Gastrocnemius medialis (tissue), 4 donors: Measurements from ENCODE around the gene PPP1R26. TPM values are rescaled to one million over a fixed set of nuclear protein-coding genes. Genes with fewer than 3 reads are reported as not detected.
"Not testable (repeated sequence)": the region's sequence is repeated elsewhere in the genome, so short reads cannot be mapped to it uniquely, and the experiment has no call there.

Source experiments
- ATAC-seq, 2 donors: fragments of 150-250 bp; one replicate each; pipeline ENCODE4 v1.9.1; 2016
- DNase-seq, 2 donors: peaks; one replicate each; pipeline ENCODE4 v3.0.0-alpha.2; 2019
- H3K27ac ChIP-seq, 4 donors: fragments of 200-600 bp; sonication (generic); 1 replicate in 1 of 4; 2 replicates in 3 of 4; pipeline ENCODE4 v1.5.1; 2016 to 2018; ENCODE audit warnings: mild to moderate bottlenecking in 2 of 4, moderate library complexity in 1 of 4
- H3K27me3 ChIP-seq, 3 donors: fragments of 200-600 bp; sonication (generic) in 2 of 3; 1 replicate in 1 of 3; 2 replicates in 2 of 3; pipeline versions ENCODE4 v1.5.1 to v1.6.0; 2016 to 2019; ENCODE audit warnings: mild to moderate bottlenecking in 1 of 3, moderate library complexity in 1 of 3
- H3K36me3 ChIP-seq, 2 donors: fragments of 200-600 bp; sonication (generic) in 1 of 2; one replicate each; pipeline ENCODE4 v1.5.1; 2017 to 2018
- H3K4me1 ChIP-seq, 2 donors: fragments of 200-600 bp; sonication (generic) in 1 of 2; one replicate each; pipeline ENCODE4 v1.5.1; 2016 to 2017; ENCODE audit warnings: mild to moderate bottlenecking in 2 of 2
- H3K4me3 ChIP-seq, 4 donors: fragments of 200-600 bp; sonication (generic) in 3 of 4; 1 replicate in 1 of 4; 2 replicates in 3 of 4; pipeline ENCODE4 v1.5.1; 2016 to 2019; ENCODE audit warnings: mild to moderate bottlenecking in 2 of 4
- H3K9me3 ChIP-seq, 3 donors: fragments of 200-600 bp; sonication (generic) in 2 of 3; 1 replicate in 1 of 3; 2 replicates in 2 of 3; pipeline ENCODE4 v1.5.1; 2016 to 2019
- CTCF ChIP-seq, 5 experiments: fragments of 450-650 bp in 3 of 5; fragments of 200-600 bp in 2 of 5; sonication (generic) in 2 of 5; IDR thresholded peaks in 4 of 5; conservative IDR thresholded peaks in 1 of 5; 1 replicate in 4 of 5; 2 replicates in 1 of 5; pipeline ENCODE4 v1.5.1; 2016 to 2019; ENCODE audit warnings: antibody characterized with exemption in 5 of 5, mild to moderate bottlenecking in 3 of 5, moderate library complexity in 3 of 5
- POLR2A ChIP-seq, 2 donors: fragments of 450-650 bp; IDR thresholded peaks; one replicate each; pipeline ENCODE4 v1.6.1; 2017; ENCODE audit warnings: antibody characterized with exemption in 2 of 2, mild to moderate bottlenecking in 2 of 2, moderate library complexity in 2 of 2
- in situ Hi-C, 4 donors: fragments of 200-750 bp; cut with MboI; loops; one replicate each; pipeline versions ENCODE4 v1.15.0 to v1.8.0; 2017; ENCODE audit warnings: low sequenced_read_pairs in 4 of 4
- intact Hi-C: fragments of 100-400 bp; cut with DNase I; formaldehyde crosslinking; loops from one replicate; pipeline ENCODE4 v1.15.1; 2023; ENCODE audit warnings: low total_unique reads
- total RNA-seq, 4 donors: library from RNA; depleted of rRNA; stranded (reverse); fragments of >200 nt; gene quantifications; one replicate each; pipeline versions ENCODE4 v1.1.0 to v1.2.3, GENCODE V29; 2016

Gene PPP1R26
- total RNA-seq, 4 donors from 2014 or later, result 2.6 to 7.1 (median 5.1) TPM

DNA sequence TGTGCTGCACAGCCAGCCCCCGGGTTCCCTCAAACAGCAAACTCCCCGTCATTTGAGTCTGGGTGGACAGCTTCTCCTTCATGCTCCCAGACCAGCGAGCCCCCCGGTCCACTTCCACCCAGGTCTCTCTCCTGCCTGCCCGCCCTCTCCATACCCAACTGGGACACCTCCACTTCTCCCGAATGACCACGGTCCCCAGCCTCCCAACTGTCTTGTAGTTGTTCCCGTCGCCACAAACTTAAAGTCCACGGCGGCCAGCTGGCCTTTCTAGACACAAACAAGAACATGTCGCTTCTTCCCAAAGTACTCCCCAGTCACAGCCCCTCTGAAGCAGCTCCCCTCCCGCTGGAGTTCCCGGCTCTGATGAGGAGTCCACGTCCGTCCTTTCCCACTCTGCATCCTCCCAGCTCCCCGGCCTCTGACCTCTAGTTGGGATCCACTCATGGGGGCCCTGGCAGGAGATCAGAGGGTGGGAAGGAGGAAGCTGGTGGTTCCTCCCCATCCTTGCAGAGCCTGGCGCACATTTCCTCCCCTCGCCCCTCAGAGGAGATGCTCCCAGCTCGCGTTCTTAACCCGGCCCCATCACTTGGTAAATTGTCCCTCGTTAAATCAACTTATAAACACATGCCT, 24.1 kb upstream of the PPP1R26 start:
- H3K27ac ChIP-seq, result no peak overlapping the region
- in situ Hi-C loops (no loop called here), intact Hi-C loops (no loop called here)
- no peaks in the 10 kb centered on the region for H3K9me3 ChIP-seq
- H3K4me3 ChIP-seq, result no peak overlapping the region
- TF ChIP-seq POLR2A (IDR thresholded peaks at IDR 0.05) (no peak), CTCF (IDR thresholded peaks at IDR 0.05 in 4 of 5, conservative IDR thresholded peaks at IDR 0.05 in 1 of 5) (no peak)
- no peaks in the 10 kb centered on the region for H3K36me3 ChIP-seq
- ATAC-seq (no peak), DNase-seq (no peak)
- H3K4me1 ChIP-seq, result no peaks in the 10 kb centered on the region
- H3K27me3 ChIP-seq, result peaks cover 6 to 26% (median 19%) of the 10 kb centered on the region in 3 donors

- H3K27me3 ChIP-seq, result peaks cover 6 to 30% (median 23%) of the 10 kb centered on the region in 3 donors
- in situ Hi-C loops, result no loop called here
These were observed 23.0 kb upstream of the PPP1R26 start for GRCh38 chr9:135456436-135457104.

GRCh38 chr9:135458478-135458877, 21.1 kb upstream of the PPP1R26 start:
- intact Hi-C loops, H3K9me3 ChIP-seq, in situ Hi-C loops, H3K4me1 ChIP-seq, ATAC-seq, DNase-seq, H3K4me3 ChIP-seq, H3K27ac ChIP-seq, H3K36me3 ChIP-seq: not testable (repeated sequence)
- H3K27me3 ChIP-seq, result peaks cover 6 to 30% (median 22%) of the 10 kb centered on the region in 3 donors

More at GRCh38 chr9:135456436-135457104, 23.0 kb upstream of the PPP1R26 start:
- TF ChIP-seq CTCF (IDR thresholded peaks at IDR 0.05 in 4 of 5, conservative IDR thresholded peaks at IDR 0.05 in 1 of 5), result no peak
- no peak for TF ChIP-seq POLR2A (IDR thresholded peaks at IDR 0.05)
- H3K36me3 ChIP-seq, result no peaks in the 10 kb centered on the region
- ATAC-seq, result no peak
- intact Hi-C loops, result no loop called here
- no peak for DNase-seq
- no peak overlapping the region for H3K4me3 ChIP-seq
- H3K9me3 ChIP-seq, result no peaks in the 10 kb centered on the region
- no peak overlapping the region for H3K27ac ChIP-seq
- no peaks in the 10 kb centered on the region for H3K4me1 ChIP-seq

DNA sequence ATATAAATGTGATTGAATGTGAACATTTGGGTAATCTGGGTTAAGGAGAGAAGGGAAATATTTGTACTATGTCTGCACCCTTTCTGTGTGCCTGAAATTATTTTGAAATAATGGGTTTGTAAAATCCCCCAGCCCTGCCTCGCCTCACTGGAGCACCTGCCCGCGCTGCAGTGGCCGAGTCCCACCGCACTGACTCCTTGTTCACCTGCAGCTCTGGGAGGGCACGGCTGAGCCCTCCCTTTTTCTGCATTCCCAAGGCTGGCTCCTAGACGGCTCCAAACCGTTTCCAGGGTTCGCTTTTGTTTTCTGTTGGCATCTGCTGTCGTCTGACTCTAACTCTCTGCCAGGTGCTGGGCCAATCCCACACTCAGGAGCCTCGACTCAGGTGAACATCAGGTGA, 17.6 kb upstream of the PPP1R26 start:
- no peaks in the 10 kb centered on the region for H3K4me1 ChIP-seq
- no peak overlapping the region for H3K27ac ChIP-seq
- H3K9me3 ChIP-seq, result no peaks in the 10 kb centered on the region
- peaks cover 0 to 21% (median 10%) of the 10 kb centered on the region in 3 donors for H3K27me3 ChIP-seq
- intact Hi-C loops, result no loop called here
- no peak for ATAC-seq
- TF ChIP-seq CTCF (IDR thresholded peaks at IDR 0.05 in 4 of 5, conservative IDR thresholded peaks at IDR 0.05 in 1 of 5), result no peak
- TF ChIP-seq POLR2A (IDR thresholded peaks at IDR 0.05), result no peak
- no peak overlapping the region for H3K4me3 ChIP-seq
- no peak for DNase-seq
- H3K36me3 ChIP-seq, result no peaks in the 10 kb centered on the region
- in situ Hi-C loops, result no loop called here

DNA sequence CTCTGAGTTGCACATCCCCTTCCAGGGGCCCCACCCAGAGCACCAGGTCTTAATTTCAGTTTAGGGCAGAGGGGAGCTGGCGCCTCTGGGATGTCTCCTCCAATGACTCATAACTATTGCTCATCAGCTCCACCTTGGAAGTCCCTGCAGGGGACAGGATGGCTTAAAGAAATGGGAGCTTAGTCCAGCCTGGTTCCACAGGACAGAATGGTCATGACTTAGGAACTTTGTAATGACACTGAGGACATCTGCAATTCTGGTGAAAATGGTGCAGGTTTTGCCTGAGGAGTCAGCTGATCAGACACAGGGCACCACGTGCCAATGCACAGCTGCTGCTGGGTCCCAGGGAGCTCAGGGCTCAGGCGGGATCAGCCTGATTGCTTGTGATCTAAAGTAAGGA, 16.4 kb upstream of the PPP1R26 start:
- no peak for TF ChIP-seq CTCF (IDR thresholded peaks at IDR 0.05 in 4 of 5, conservative IDR thresholded peaks at IDR 0.05 in 1 of 5)
- TF ChIP-seq POLR2A (IDR thresholded peaks at IDR 0.05), result no peak
- peaks cover 0 to 15% (median 9%) of the 10 kb centered on the region in 3 donors for H3K27me3 ChIP-seq
- H3K36me3 ChIP-seq, result no peaks in the 10 kb centered on the region
- intact Hi-C loops, result no loop called here
- in situ Hi-C loops, result no loop called here
- H3K4me1 ChIP-seq, result no peaks in the 10 kb centered on the region
- ATAC-seq (no peak), DNase-seq (no peak)
- H3K27ac ChIP-seq, result no peak overlapping the region
- no peak overlapping the region for H3K4me3 ChIP-seq
- H3K9me3 ChIP-seq, result no peaks in the 10 kb centered on the region
